HepG2 (cell line): ENCODE results near the gene FEM1C. TPM values are rescaled to one million over a fixed set of nuclear protein-coding genes. Genes with fewer than 3 reads are reported as not detected.
A peak's percentile ranks its signal among the peaks of the same experiment; 100 is the strongest.

Experiments used
- ASH2L ChIP-seq: fragments of 300-600, 200-600 bp; sonication (generic); IDR thresholded peaks from 2 replicates; pipeline ENCODE4 v1.7.0; 2017; ENCODE audit warnings: low read depth, mild to moderate bottlenecking, moderate library complexity, mixed read lengths, low read length; ENCODE audit not compliant: insufficient read length
- ATF3 ChIP-seq: sonication (generic); formaldehyde crosslinking; IDR thresholded peaks from 2 replicates; pipeline ENCODE4 v1.4.0; 2020; ENCODE audit warnings: missing genetic modification reagents
- CREM ChIP-seq, 2 experiments: sonication (generic) in 1 of 2; formaldehyde crosslinking in 1 of 2; IDR thresholded peaks; 2 replicates each; pipeline versions ENCODE4 v1.4.0 to v1.6.1; 2016 to 2020; ENCODE audit warnings: antibody characterized with exemption in 1 of 2, mild to moderate bottlenecking in 1 of 2, missing genetic modification reagents in 1 of 2
- HMGA1 ChIP-seq: sonication (generic); formaldehyde crosslinking; conservative IDR thresholded peaks from 2 replicates; pipeline ENCODE4 v1.4.0; 2020; ENCODE audit warnings: missing genetic modification reagents
- KDM2A ChIP-seq: sonication (generic); formaldehyde crosslinking; IDR thresholded peaks from 2 replicates; pipeline ENCODE4 v1.4.0; 2020; ENCODE audit warnings: low read depth, missing genetic modification reagents, borderline replicate concordance
- KLF15 ChIP-seq: sonication (generic); formaldehyde crosslinking; IDR thresholded peaks from 2 replicates; pipeline ENCODE4 v1.8.1; 2023; ENCODE audit warnings: borderline replicate concordance, mild to moderate bottlenecking, inconsistent platforms, missing genetic modification reagents, mixed read lengths
- MXD1 ChIP-seq: sonication (generic); formaldehyde crosslinking; IDR thresholded peaks from 2 replicates; pipeline ENCODE4 v1.4.0; 2020; ENCODE audit warnings: mild to moderate bottlenecking, missing genetic modification reagents
- MXD3 ChIP-seq: IDR thresholded peaks from 2 replicates; pipeline ENCODE4 v1.6.1; 2016; ENCODE audit warnings: mild to moderate bottlenecking, missing biosample characterization, missing genetic modification reagents
- NONO ChIP-seq, 2 experiments: fragments of 450-650 bp in 1 of 2; sonication (generic) in 1 of 2; formaldehyde crosslinking in 1 of 2; IDR thresholded peaks in 1 of 2; conservative IDR thresholded peaks in 1 of 2; 2 replicates each; pipeline versions ENCODE4 v1.6.1 to v1.8.0; 2017 to 2022; ENCODE audit warnings: mild to moderate bottlenecking in 1 of 2, missing genetic modification reagents in 1 of 2, moderate library complexity in 1 of 2
- PHF8 ChIP-seq: sonication (generic); formaldehyde crosslinking; IDR thresholded peaks from 2 replicates; pipeline ENCODE4 v1.5.0; 2020; ENCODE audit warnings: missing genetic modification reagents
- RAD21 ChIP-seq: fragments of 450-650 bp; formaldehyde crosslinking; IDR thresholded peaks from 2 replicates; pipeline ENCODE4 v1.5.0; 2020; ENCODE audit warnings: mild to moderate bottlenecking
- SALL1 ChIP-seq: sonication (generic); formaldehyde crosslinking; IDR thresholded peaks from 2 replicates; pipeline ENCODE4 v1.8.0; 2022; ENCODE audit warnings: mild to moderate bottlenecking, missing genetic modification reagents
- SRF ChIP-seq: IDR thresholded peaks from 2 replicates; pipeline ENCODE4 v1.6.1; 2011; ENCODE audit warnings: mild to moderate bottlenecking, low read depth, low read length, moderate library complexity
- ZBTB20 ChIP-seq: sonication (generic); formaldehyde crosslinking; IDR thresholded peaks from 2 replicates; pipeline ENCODE4 v1.8.1; 2023; ENCODE audit warnings: missing genetic modification reagents, low read depth, mild to moderate bottlenecking, borderline replicate concordance
- ZFP90 ChIP-seq: sonication (generic); formaldehyde crosslinking; IDR thresholded peaks from 2 replicates; pipeline ENCODE4 v1.8.0; 2022; ENCODE audit warnings: missing genetic modification reagents, mild to moderate bottlenecking, inconsistent platforms, borderline replicate concordance
- ZKSCAN5 ChIP-seq: sonication (generic); formaldehyde crosslinking; IDR thresholded peaks from 2 replicates; pipeline ENCODE4 v1.5.1; 2020; ENCODE audit warnings: mild to moderate bottlenecking, missing genetic modification reagents
- ZNF230 ChIP-seq: sonication (generic); formaldehyde crosslinking; IDR thresholded peaks from 2 replicates; pipeline ENCODE4 v1.4.0; 2020; ENCODE audit warnings: mild to moderate bottlenecking, missing genetic modification reagents
- ZNF660 ChIP-seq: sonication (generic); formaldehyde crosslinking; IDR thresholded peaks from 2 replicates; pipeline ENCODE4 v1.5.1; 2020; ENCODE audit warnings: mild to moderate bottlenecking, low read depth, missing genetic modification reagents, borderline replicate concordance
- ZNF672 ChIP-seq: sonication (generic); formaldehyde crosslinking; IDR thresholded peaks from 2 replicates; pipeline ENCODE4 v1.8.1; 2022; ENCODE audit warnings: missing genetic modification reagents
- ZNF703 ChIP-seq: sonication (generic); formaldehyde crosslinking; IDR thresholded peaks from 2 replicates; pipeline ENCODE4 v1.5.1; 2020; ENCODE audit warnings: missing genetic modification reagents, mild to moderate bottlenecking, moderate library complexity, borderline replicate concordance
- ZNF75D ChIP-seq: sonication (generic); formaldehyde crosslinking; IDR thresholded peaks from 2 replicates; pipeline ENCODE4 v1.8.1; 2023; ENCODE audit warnings: missing genetic modification reagents, mild to moderate bottlenecking, borderline replicate concordance
- ZNF770 ChIP-seq: sonication (generic); formaldehyde crosslinking; IDR thresholded peaks from 2 replicates; pipeline ENCODE4 v1.5.0; 2020; ENCODE audit warnings: mild to moderate bottlenecking, missing genetic modification reagents
- ZNF773 ChIP-seq: sonication (generic); formaldehyde crosslinking; IDR thresholded peaks from 2 replicates; pipeline ENCODE4 v1.4.0; 2020; ENCODE audit warnings: missing genetic modification reagents, borderline replicate concordance
- ZNF816 ChIP-seq: sonication (generic); formaldehyde crosslinking; IDR thresholded peaks from 2 replicates; pipeline ENCODE4 v1.8.0; 2022; ENCODE audit warnings: missing genetic modification reagents, mild to moderate bottlenecking, borderline replicate concordance
- ZZZ3 ChIP-seq: sonication (generic); formaldehyde crosslinking; IDR thresholded peaks from 2 replicates; pipeline ENCODE4 v1.4.0; 2020; ENCODE audit warnings: missing genetic modification reagents, mild to moderate bottlenecking, borderline replicate concordance
- polyA plus RNA-seq, 8 experiments: library from polyadenylated mRNA; depleted of rRNA in 3 of 8; stranded (reverse) in 7 of 8; unstranded in 1 of 8; fragments of >200 nt; fragmentation: Illumina TruSeq in 4 of 8; extraction: Trizol in 4 of 8; gene quantifications; 2 replicates each; pipeline versions ENCODE4 v1.2.1 to v1.2.3, GENCODE V29; 2011 to 2016; ENCODE audit warnings: low read depth in 4 of 8, missing spikeins in 1 of 8, mixed read lengths in 1 of 8; ENCODE audit not compliant: insufficient read depth in 1 of 8
- total RNA-seq, 5 experiments: library from RNA; depleted of rRNA; stranded (reverse); fragments of >200 nt; fragmentation: Illumina TruSeq; extraction: Trizol; gene quantifications; 2 replicates each; pipeline ENCODE4 v1.2.3, GENCODE V29; 2016; ENCODE audit warnings: low read depth in 1 of 5

The FEM1C gene
- total and polyA plus RNA-seq, 2 of the 13 experiments (the other 11 are each of a cell fraction or from before 2014, with no cell fraction given): 5.5 to 8.3 TPM

- TF ChIP-seq ZZZ3 (CRISPR knock-in tag) (peak; percentile 71), CREM (IDR thresholded peaks at IDR 0.05) (no peak), CREM (CRISPR knock-in tag; IDR thresholded peaks at IDR 0.05) (no peak), ZKSCAN5 (CRISPR knock-in tag) (no peak), ZNF75D (CRISPR knock-in tag) (no peak), ASH2L (peak; percentile 70), KDM2A (CRISPR knock-in tag) (peak; percentile 88), MXD1 (CRISPR knock-in tag) (peak; percentile 85; the same call in 1 of the 2 replicates), ZBTB20 (CRISPR knock-in tag) (0 out of 2 replicates have a peak, but pooled peaks have one; percentile 42), HMGA1 (no peak), KLF15 (no peak), PHF8 (peak; percentile 91), MXD3 (CRISPR knock-in tag) (peak; percentile 71; the same call in 1 of the 2 replicates), NONO (IDR thresholded peaks at IDR 0.05) (no peak), NONO (CRISPR knock-in tag; conservative IDR thresholded peaks at IDR 0.05) (peak; percentile 96), SRF (no peak), ATF3 (CRISPR knock-in tag) (peak; percentile 52; the same call in 1 of the 2 replicates), ZNF816 (peak; percentile 88), ZFP90 (CRISPR knock-in tag) (no peak; the same call in 1 of the 2 replicates), ZNF660 (CRISPR knock-in tag) (no peak), ZNF230 (CRISPR knock-in tag) (0 out of 2 replicates have a peak, but pooled peaks have one; percentile 52), ZNF672 (CRISPR knock-in tag) (peak; percentile 26; the same call in 1 of the 2 replicates), ZNF773 (CRISPR knock-in tag) (no peak), ZNF770 (peak; percentile 36; the same call in 1 of the 2 replicates), ZNF703 (CRISPR knock-in tag) (no peak; the same call in 1 of the 2 replicates), SALL1 (CRISPR knock-in tag) (peak; percentile 94), RAD21 (CRISPR knock-in tag) (peak; percentile 30; the same call in 1 of the 2 replicates)
Measured at GRCh38 chr5:115544436-115545350, at the start of gene FEM1C (continued).
